ENCODE measurements around the gene CUX1.

The CUX1 gene

GRCh38 chr7:102103027-102103372 lies 285.6 kb downstream of the CUX1 start:
- no peaks in the 10 kb centered on the region for H3K27me3 ChIP-seq (ENCODE audit: insufficient read depth, low read length, poor library complexity)
- H3K4me2 ChIP-seq (ENCODE audit: insufficient read depth, low read length): no peak overlapping the region
- no peak for DNase-seq
- H4K20me1 ChIP-seq (ENCODE audit: insufficient read depth, low read length): no peaks in the 10 kb centered on the region
- no peak overlapping the region for H3K27ac ChIP-seq (ENCODE audit: low read length)
- TF ChIP-seq EZH2 (IDR thresholded peaks at IDR 0.05; ENCODE audit: borderline replicate concordance, low read depth, low read length, severe bottlenecking): no peak
- no peak for TF ChIP-seq CTCF (IDR thresholded peaks at IDR 0.05; ENCODE audit: borderline replicate concordance, extremely low read depth, low read length, poor library complexity, severe bottlenecking)
- peaks cover 88% of the 10 kb centered on the region for H3K36me3 ChIP-seq (ENCODE audit: insufficient read depth, low read length)
- H3K79me2 ChIP-seq (ENCODE audit: insufficient read depth, low read length): no peaks in the 10 kb centered on the region
- no peak overlapping the region for H3K9ac ChIP-seq (ENCODE audit: low read depth, low read length)
- H3K4me1 ChIP-seq (ENCODE audit: insufficient read depth, low read length): no peaks in the 10 kb centered on the region
- 0 out of 3 replicates have a peak, but pooled peaks have one; percentile 9 for ATAC-seq (ENCODE audit: insufficient read depth, low read depth)
- H3K9me3 ChIP-seq (ENCODE audit: insufficient read depth, low read length, severe bottlenecking): no peaks in the 10 kb centered on the region
- H2AFZ ChIP-seq (ENCODE audit: low read depth, low read length): no peak overlapping the region
- H3K4me3 ChIP-seq (ENCODE audit: low read depth in 1 of 2, low read length in 2 of 2): no peak overlapping the region

DNA sequence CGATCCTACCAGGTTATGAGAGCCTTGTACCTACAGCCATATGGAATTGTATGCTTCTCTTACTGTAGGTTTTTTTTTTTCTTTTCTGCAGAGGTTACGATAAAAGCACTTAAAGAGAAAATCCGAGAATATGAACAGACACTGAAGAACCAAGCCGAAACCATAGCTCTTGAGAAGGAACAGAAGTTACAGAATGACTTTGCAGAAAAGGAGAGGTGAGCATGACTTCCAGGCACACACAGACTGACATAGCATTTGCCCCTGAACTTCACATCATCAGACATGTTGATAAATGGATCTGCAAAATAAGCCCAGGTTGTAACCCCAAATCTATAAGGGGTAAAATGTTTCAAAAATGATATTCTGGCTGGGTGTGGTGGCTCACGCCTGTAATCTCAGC lies 286.8 kb downstream of the CUX1 start:
- no peak for ATAC-seq (ENCODE audit: insufficient read depth, low read depth)
- H4K20me1 ChIP-seq (ENCODE audit: insufficient read depth, low read length): no peaks in the 10 kb centered on the region
- no peak overlapping the region for H3K27ac ChIP-seq (ENCODE audit: low read length)
- H2AFZ ChIP-seq (ENCODE audit: low read depth, low read length): no peak overlapping the region
- no peaks in the 10 kb centered on the region for H3K79me2 ChIP-seq (ENCODE audit: insufficient read depth, low read length)
- DNase-seq: no peak
- no peaks in the 10 kb centered on the region for H3K9me3 ChIP-seq (ENCODE audit: insufficient read depth, low read length, severe bottlenecking)
- no peak for TF ChIP-seq CTCF (IDR thresholded peaks at IDR 0.05; ENCODE audit: borderline replicate concordance, extremely low read depth, low read length, poor library complexity, severe bottlenecking)
- peaks cover 89% of the 10 kb centered on the region for H3K36me3 ChIP-seq (ENCODE audit: insufficient read depth, low read length)
- no peaks in the 10 kb centered on the region for H3K27me3 ChIP-seq (ENCODE audit: insufficient read depth, low read length, poor library complexity)
- no peak overlapping the region for H3K4me2 ChIP-seq (ENCODE audit: insufficient read depth, low read length)
- H3K9ac ChIP-seq (ENCODE audit: low read depth, low read length): no peak overlapping the region
- H3K4me3 ChIP-seq (ENCODE audit: low read depth in 1 of 2, low read length in 2 of 2): no peak overlapping the region
- H3K4me1 ChIP-seq (ENCODE audit: insufficient read depth, low read length): no peaks in the 10 kb centered on the region

DNA sequence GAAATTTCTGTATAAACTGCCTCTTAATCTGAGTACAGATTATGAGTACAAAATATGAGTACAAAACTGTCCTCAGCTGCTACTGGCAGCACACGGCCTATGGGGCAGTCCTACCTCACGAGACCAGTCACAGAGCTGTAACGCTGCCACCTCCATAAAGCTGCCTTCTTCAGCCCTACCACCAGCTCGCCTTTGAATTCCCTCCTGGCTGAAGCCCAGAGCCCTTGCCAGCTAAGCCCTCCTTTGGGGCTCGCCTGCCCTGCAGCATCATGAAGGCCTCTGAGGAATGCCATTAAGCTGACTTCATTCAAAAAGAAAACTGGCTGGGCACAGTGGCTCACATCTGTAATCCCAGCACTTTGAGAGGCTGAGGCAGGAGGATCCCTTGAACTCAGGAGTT lies 289.2 kb downstream of the CUX1 start:
- H2AFZ ChIP-seq (ENCODE audit: low read depth, low read length): no peak overlapping the region
- H3K4me2 ChIP-seq (ENCODE audit: insufficient read depth, low read length): no peak overlapping the region
- DNase-seq (no peak), ATAC-seq (ENCODE audit: insufficient read depth, low read depth) (no peak)
- no peaks in the 10 kb centered on the region for H3K4me1 ChIP-seq (ENCODE audit: insufficient read depth, low read length)
- H3K27ac ChIP-seq (ENCODE audit: low read length): no peak overlapping the region
- H4K20me1 ChIP-seq (ENCODE audit: insufficient read depth, low read length): no peaks in the 10 kb centered on the region; the same call in 1 of the 2 replicates
- no peak overlapping the region for H3K9ac ChIP-seq (ENCODE audit: low read depth, low read length)
- H3K79me2 ChIP-seq (ENCODE audit: insufficient read depth, low read length): no peaks in the 10 kb centered on the region
- no peak for TF ChIP-seq EZH2 (IDR thresholded peaks at IDR 0.05; ENCODE audit: borderline replicate concordance, low read depth, low read length, severe bottlenecking)
- TF ChIP-seq CTCF (IDR thresholded peaks at IDR 0.05; ENCODE audit: borderline replicate concordance, extremely low read depth, low read length, poor library complexity, severe bottlenecking): no peak
- no peak overlapping the region for H3K4me3 ChIP-seq (ENCODE audit: low read depth in 1 of 2, low read length in 2 of 2)
- H3K36me3 ChIP-seq (ENCODE audit: insufficient read depth, low read length): peaks cover 93% of the 10 kb centered on the region
- H3K9me3 ChIP-seq (ENCODE audit: insufficient read depth, low read length, severe bottlenecking): no peaks in the 10 kb centered on the region
- no peaks in the 10 kb centered on the region for H3K27me3 ChIP-seq (ENCODE audit: insufficient read depth, low read length, poor library complexity)

GRCh38 chr7:102107474-102108104 lies 290.2 kb downstream of the CUX1 start:
- no peak overlapping the region for H3K4me3 ChIP-seq (ENCODE audit: low read depth in 1 of 2, low read length in 2 of 2)
- no peaks in the 10 kb centered on the region for H3K4me1 ChIP-seq (ENCODE audit: insufficient read depth, low read length)
- H3K36me3 ChIP-seq (ENCODE audit: insufficient read depth, low read length): peaks cover 86% of the 10 kb centered on the region
- H3K27ac ChIP-seq (ENCODE audit: low read length): no peak overlapping the region
- DNase-seq: no peak
- H4K20me1 ChIP-seq (ENCODE audit: insufficient read depth, low read length): no peaks in the 10 kb centered on the region; the same call in 1 of the 2 replicates
- H2AFZ ChIP-seq (ENCODE audit: low read depth, low read length): no peak overlapping the region
- no peak overlapping the region for H3K4me2 ChIP-seq (ENCODE audit: insufficient read depth, low read length)
- H3K9ac ChIP-seq (ENCODE audit: low read depth, low read length): no peak overlapping the region
- H3K79me2 ChIP-seq (ENCODE audit: insufficient read depth, low read length): no peaks in the 10 kb centered on the region
- TF ChIP-seq EZH2 (IDR thresholded peaks at IDR 0.05; ENCODE audit: borderline replicate concordance, low read depth, low read length, severe bottlenecking): no peak
- TF ChIP-seq CTCF (IDR thresholded peaks at IDR 0.05; ENCODE audit: borderline replicate concordance, extremely low read depth, low read length, poor library complexity, severe bottlenecking): no peak
- no peaks in the 10 kb centered on the region for H3K9me3 ChIP-seq (ENCODE audit: insufficient read depth, low read length, severe bottlenecking)
- no peak for ATAC-seq (ENCODE audit: insufficient read depth, low read depth)
- no peaks in the 10 kb centered on the region for H3K27me3 ChIP-seq (ENCODE audit: insufficient read depth, low read length, poor library complexity)
